Activated CD8-positive, alpha-beta memory T cell treated with anti-CD3 and anti-CD28 coated beads, Interleukin-2, amount 50 U/mL, for 4 hours (primary cell): ENCODE data around the gene SFT2D3.

Experiments used
- DNase-seq: peaks from one replicate; pipeline ENCODE4 v3.0.0-alpha.2; 2020

SFT2D3 gene

GRCh38 chr2:127701193-127701650, at the start of gene SFT2D3:
TSS of gene SFT2D3 (plus strand) at chr2:127701497. CDS start at chr2:127701529, 32 bp downstream.
- peak; percentile 87 for DNase-seq

GRCh38 chr2:127651971-127652550, 49.2 kb upstream of the SFT2D3 start:
- no peak for DNase-seq

- DNase-seq: no peak
Observed at GRCh38 chr2:127652786-127653357, 48.4 kb upstream of the SFT2D3 start.

- no peak for DNase-seq
Observed at GRCh38 chr2:127653421-127654083, 47.7 kb upstream of the SFT2D3 start.

GRCh38 chr2:127654084-127654837, 47.0 kb upstream of the SFT2D3 start:
- no peak for DNase-seq

- DNase-seq: no peak
Observed at GRCh38 chr2:127654838-127655175, 46.5 kb upstream of the SFT2D3 start.

GRCh38 chr2:127655209-127656073, 45.9 kb upstream of the SFT2D3 start:
- no peak for DNase-seq

GRCh38 chr2:127656569-127657231, 44.6 kb upstream of the SFT2D3 start:
- no peak for DNase-seq

- no peak for DNase-seq
Observed at GRCh38 chr2:127657232-127657595, 44.1 kb upstream of the SFT2D3 start.

GRCh38 chr2:127658146-127658545, 43.2 kb upstream of the SFT2D3 start:
- no peak for DNase-seq

GRCh38 chr2:127658641-127659407, 42.5 kb upstream of the SFT2D3 start:
- no peak for DNase-seq

- peak; percentile 7 for DNase-seq
Observed at GRCh38 chr2:127659408-127660290, 41.6 kb upstream of the SFT2D3 start.

GRCh38 chr2:127660291-127660578, 41.1 kb upstream of the SFT2D3 start:
- no peak for DNase-seq

GRCh38 chr2:127661072-127661649, 40.1 kb upstream of the SFT2D3 start:
- no peak for DNase-seq

GRCh38 chr2:127661949-127662510, 39.3 kb upstream of the SFT2D3 start:
- DNase-seq: no peak

GRCh38 chr2:127662937-127663565, 38.2 kb upstream of the SFT2D3 start:
- DNase-seq: no peak

GRCh38 chr2:127663566-127664064, 37.7 kb upstream of the SFT2D3 start:
- no peak for DNase-seq

GRCh38 chr2:127664065-127664894, 37.0 kb upstream of the SFT2D3 start:
- DNase-seq: no peak
